H1 (cell line): ENCODE measurements around the gene AIFM3. TPM values are rescaled to one million over a fixed set of nuclear protein-coding genes. Genes with fewer than 3 reads are reported as not detected.

Experiments
- CTCF ChIA-PET: fragments of 300-600 bp; sonication (Branson Sonifier 250); formaldehyde crosslinking; loops from one replicate; lab custom pipeline; 2021; ENCODE audit not compliant: partially characterized antibody; lab: Charles Lee
- POLR2A ChIA-PET: fragments of 300-600 bp; sonication (Branson Sonifier 250); formaldehyde crosslinking; loops from one replicate; lab custom pipeline; 2021; ENCODE audit warnings: inconsistent platforms; ENCODE audit not compliant: partially characterized antibody; lab: Charles Lee
- DNase-seq, 2 experiments: peaks; one replicate each; pipeline versions ENCODE4 v3.0.0 to v3.0.0-alpha.2; 2010 to 2022; ENCODE audit warnings: low spot score in 2 of 2, low read depth in 1 of 2, mixed read lengths in 1 of 2
- FAIRE-seq: peaks from 2 replicates; lab custom pipeline; 2011; peaks lifted over from hg19 to GRCh38; lab: Jason Lieb, UNC
- H2AFZ ChIP-seq: 2 replicates; pipeline ENCODE4 v1.8.1; 2012; ENCODE audit warnings: low read length, inconsistent platforms
- H2AK5ac ChIP-seq: 2 replicates; pipeline ENCODE4 v1.6.1; 2013; ENCODE audit warnings: low read depth, low read length
- H2BK120ac ChIP-seq: replicated peaks from 2 replicates; pipeline ENCODE3; 2013; ENCODE audit warnings: low read depth, low read length, inconsistent platforms
- H2BK12ac ChIP-seq: 2 replicates; pipeline ENCODE4 v1.6.1; 2013; ENCODE audit warnings: low read depth, low read length
- H2BK15ac ChIP-seq: 2 replicates; pipeline ENCODE4 v1.6.1; 2013; ENCODE audit warnings: low read length
- H2BK20ac ChIP-seq: 2 replicates; pipeline ENCODE4 v1.6.1; 2013; ENCODE audit warnings: low read length
- H2BK5ac ChIP-seq: 2 replicates; pipeline ENCODE4 v1.6.1; 2013; ENCODE audit warnings: low read depth, low read length
- H3K14ac ChIP-seq: 2 replicates; pipeline ENCODE4 v1.6.1; 2013; ENCODE audit warnings: inconsistent platforms; ENCODE audit not compliant: insufficient read length
- H3K18ac ChIP-seq: 2 replicates; pipeline ENCODE4 v1.6.1; 2013; ENCODE audit warnings: low read length; ENCODE audit errors: extremely low read depth
- H3K23ac ChIP-seq: 2 replicates; pipeline ENCODE4 v1.6.1; 2013; ENCODE audit warnings: inconsistent platforms; ENCODE audit not compliant: insufficient read length
- H3K23me2 ChIP-seq: 2 replicates; pipeline ENCODE4 v1.6.1; 2013; ENCODE audit warnings: low read depth, low read length
- H3K27ac ChIP-seq: 2 replicates; pipeline ENCODE4 v1.6.1; 2011; ENCODE audit warnings: low read depth, low read length, inconsistent platforms
- H3K27me3 ChIP-seq, 4 experiments: replicated peaks in 1 of 4; 1 replicate in 1 of 4; 2 replicates in 3 of 4; pipeline versions ENCODE4 v1.6.1 to v1.8.1; 2011 to 2013; ENCODE audit warnings: low read length in 3 of 4, mild to moderate bottlenecking in 3 of 4, inconsistent platforms in 2 of 4, mixed read lengths in 2 of 4, moderate library complexity in 1 of 4; ENCODE audit not compliant: control insufficient read depth in 3 of 4, insufficient read depth in 3 of 4; ENCODE audit errors: extremely low read depth in 1 of 4
- H3K36me3 ChIP-seq, 4 experiments: 2 replicates each; pipeline versions ENCODE4 v1.6.1 to v1.8.1; 2011 to 2013; ENCODE audit warnings: mild to moderate bottlenecking in 4 of 4, low read length in 3 of 4, moderate library complexity in 2 of 4, control low read depth in 1 of 4, inconsistent platforms in 1 of 4; ENCODE audit not compliant: insufficient read depth in 4 of 4, control insufficient read depth in 2 of 4
- H3K4ac ChIP-seq: replicated peaks from 2 replicates; pipeline ENCODE3; 2013; ENCODE audit warnings: low read length, low read depth, mixed read lengths, inconsistent platforms; ENCODE audit not compliant: insufficient read length
- H3K4me1 ChIP-seq, 4 experiments: replicated peaks in 1 of 4; 1 replicate in 1 of 4; 2 replicates in 3 of 4; pipeline versions ENCODE4 v1.6.1 to v1.8.1; 2011 to 2013; ENCODE audit warnings: low read length in 3 of 4, inconsistent platforms in 2 of 4, mixed read lengths in 1 of 4; ENCODE audit not compliant: insufficient read depth in 4 of 4, control insufficient read depth in 3 of 4
- H3K4me2 ChIP-seq, 2 experiments: 2 replicates each; pipeline versions ENCODE4 v1.6.1 to v1.8.1; 2011 to 2013; ENCODE audit warnings: low read depth in 2 of 2, low read length in 2 of 2, control low read depth in 1 of 2, inconsistent platforms in 1 of 2, mild to moderate bottlenecking in 1 of 2; ENCODE audit not compliant: insufficient read depth in 1 of 2
- H3K4me3 ChIP-seq, 4 experiments: fragments of 200-600, 300-600 bp in 1 of 4; sonication (generic), shearing (Covaris generic), sonication (Bioruptor Twin) in 1 of 4; 2 replicates each; pipeline versions ENCODE4 v1.5.1 to v1.8.1; 2011 to 2016; ENCODE audit warnings: low read length in 4 of 4, low read depth in 3 of 4, control low read depth in 2 of 4, inconsistent platforms in 2 of 4, mild to moderate bottlenecking in 2 of 4, mixed read lengths in 1 of 4, moderate library complexity in 1 of 4; ENCODE audit not compliant: insufficient read depth in 2 of 4; ENCODE audit errors: extremely low read depth in 1 of 4
- H3K56ac ChIP-seq: replicated peaks from 2 replicates; pipeline ENCODE3; 2013; ENCODE audit warnings: low read depth, mild to moderate bottlenecking, mixed read lengths, low read length, inconsistent platforms; ENCODE audit not compliant: insufficient read length
- H3K79me1 ChIP-seq: 2 replicates; pipeline ENCODE4 v1.6.1; 2013; ENCODE audit warnings: low read depth, low read length, control low read depth
- H3K79me2 ChIP-seq, 2 experiments: 2 replicates each; pipeline versions ENCODE4 v1.6.1 to v1.8.1; 2012 to 2013; ENCODE audit warnings: low read length in 2 of 2, mild to moderate bottlenecking in 2 of 2, inconsistent platforms in 1 of 2; ENCODE audit not compliant: insufficient read depth in 2 of 2, control insufficient read depth in 1 of 2
- H3K9ac ChIP-seq, 4 experiments: replicated peaks in 1 of 4; 1 replicate in 1 of 4; 2 replicates in 3 of 4; pipeline versions ENCODE4 v1.6.1 to v1.8.1; 2011 to 2013; ENCODE audit warnings: low read depth in 3 of 4, low read length in 3 of 4, control low read depth in 2 of 4, mild to moderate bottlenecking in 2 of 4, moderate library complexity in 2 of 4, inconsistent platforms in 1 of 4; ENCODE audit errors: extremely low read depth in 1 of 4
- H3K9me3 ChIP-seq, 2 experiments: 2 replicates each; pipeline versions ENCODE4 v1.6.1 to v1.8.1; 2012 to 2013; ENCODE audit warnings: mild to moderate bottlenecking in 2 of 2, moderate library complexity in 2 of 2, control low read depth in 1 of 2, inconsistent platforms in 1 of 2, low read depth in 1 of 2, low read length in 1 of 2, mixed read lengths in 1 of 2; ENCODE audit not compliant: insufficient read depth in 2 of 2
- H4K20me1 ChIP-seq, 2 experiments: replicated peaks in 1 of 2; 2 replicates each; pipeline versions ENCODE3 to v1.8.1; 2011 to 2013; ENCODE audit warnings: inconsistent platforms in 2 of 2, low read length in 2 of 2, mild to moderate bottlenecking in 1 of 2; ENCODE audit not compliant: insufficient read depth in 2 of 2, control insufficient read depth in 1 of 2
- H4K5ac ChIP-seq: 2 replicates; pipeline ENCODE4 v1.6.1; 2013; ENCODE audit warnings: low read length, low read depth, mixed read lengths, inconsistent platforms; ENCODE audit not compliant: insufficient read length
- H4K8ac ChIP-seq: 2 replicates; pipeline ENCODE4 v1.8.0; 2013; ENCODE audit warnings: mild to moderate bottlenecking, moderate library complexity, low read length, inconsistent platforms; ENCODE audit not compliant: insufficient read depth; ENCODE audit errors: extremely low read depth
- H4K91ac ChIP-seq: replicated peaks from 2 replicates; pipeline ENCODE3; 2013; ENCODE audit warnings: low read length, mixed read lengths, inconsistent platforms; ENCODE audit not compliant: insufficient read length
- ATF3 ChIP-seq: IDR thresholded peaks from 2 replicates; pipeline ENCODE4 v1.6.1; 2011; ENCODE audit warnings: low read depth, mild to moderate bottlenecking, low read length; ENCODE audit not compliant: insufficient read depth
- BRCA1 ChIP-seq: IDR thresholded peaks from 2 replicates; pipeline ENCODE4 v1.6.1; 2012; ENCODE audit warnings: low read depth, low read length, improper control_type of control experiment
- CTBP2 ChIP-seq: IDR thresholded peaks from 2 replicates; pipeline ENCODE4 v1.7.0; 2011; ENCODE audit warnings: borderline replicate concordance, mild to moderate bottlenecking, moderate library complexity, mixed read lengths, low read length; ENCODE audit not compliant: insufficient read depth, insufficient read length
- EGR1 ChIP-seq: IDR thresholded peaks from 2 replicates; pipeline ENCODE4 v1.6.1; 2011; ENCODE audit warnings: low read depth, low read length, borderline replicate concordance
- FOSL1 ChIP-seq: IDR thresholded peaks from 2 replicates; pipeline ENCODE4 v1.6.1; 2011; ENCODE audit warnings: mild to moderate bottlenecking, low read depth, low read length, moderate library complexity; ENCODE audit not compliant: insufficient read depth
- MAX ChIP-seq: IDR thresholded peaks from 2 replicates; pipeline ENCODE4 v1.6.1; 2012; ENCODE audit warnings: inconsistent platforms
- POLR2A ChIP-seq, 2 experiments: IDR thresholded peaks; 1 replicate in 1 of 2; 2 replicates in 1 of 2; pipeline ENCODE4 v1.6.1; 2011; ENCODE audit warnings: low read depth in 2 of 2, low read length in 2 of 2, mild to moderate bottlenecking in 2 of 2; ENCODE audit errors: control extremely low read depth in 1 of 2
- RXRA ChIP-seq: IDR thresholded peaks from 2 replicates; pipeline ENCODE4 v1.6.1; 2011; ENCODE audit warnings: low read depth, mild to moderate bottlenecking, low read length, moderate library complexity; ENCODE audit not compliant: insufficient read depth
- SIX5 ChIP-seq: IDR thresholded peaks from 2 replicates; pipeline ENCODE4 v1.6.1; 2011; ENCODE audit warnings: mild to moderate bottlenecking, low read depth, low read length
- SP1 ChIP-seq: IDR thresholded peaks from 2 replicates; pipeline ENCODE4 v1.6.1; 2011; ENCODE audit warnings: low read depth, low read length
- SP2 ChIP-seq: IDR thresholded peaks from 2 replicates; pipeline ENCODE4 v1.6.1; 2012; ENCODE audit warnings: mild to moderate bottlenecking, low read length, inconsistent platforms
- SRF ChIP-seq: IDR thresholded peaks from 2 replicates; pipeline ENCODE4 v1.6.1; 2011; ENCODE audit warnings: mild to moderate bottlenecking, low read depth, low read length, moderate library complexity
- WGBS, 2 experiments: shearing (Covaris generic) in 1 of 2; methylation state at CpG; one replicate each; pipeline versions ENCODE4 v1.1.6 to v1.1.7; 2013 to 2015; ENCODE audit warnings: low lambda C conversion rate in 2 of 2, mixed read lengths in 2 of 2, inconsistent platforms in 1 of 2, low coverage in 1 of 2, missing lambda C conversion rate in 1 of 2; ENCODE audit not compliant: insufficient replicate concordance in 2 of 2, insufficient coverage in 1 of 2, insufficient read length in 1 of 2; ENCODE audit errors: extremely low coverage in 1 of 2, missing lambda C conversion rate in 1 of 2; 5-methylcytosine and 5-hydroxymethylcytosine counted together
- polyA plus RNA-seq, 7 experiments: library from polyadenylated mRNA; depleted of rRNA in 3 of 7; stranded (reverse) in 5 of 7; unstranded in 2 of 7; fragments of >200 nt in 5 of 7; fragments of 200-250 nt in 2 of 7; gene quantifications; 1 replicate in 5 of 7; 2 replicates in 1 of 7; 4 replicates in 1 of 7; pipeline versions ENCODE4 v1.2.1 to v1.2.3, GENCODE V29; 2011 to 2013; ENCODE audit warnings: missing spikeins in 2 of 7, mixed read lengths in 2 of 7
- total RNA-seq: library from RNA; stranded (reverse); fragmentation: NEBNext Ultra II Directional; extraction: Animal tissue kit (Norgen Biotek cat#: 25700); gene quantifications from 2 replicates; pipeline ENCODE4 v1.2.1, GENCODE V29; 2021

AIFM3 gene
- total and polyA plus RNA-seq, 2 of the 8 experiments (the other 6 are each of a cell fraction or from before 2014, with no cell fraction given): 0.86 to 1.4 TPM

GRCh38 chr22:21025266-21025665, 58.2 kb downstream of the AIFM3 start:
- Histone ChIP-seq H3K23me2 (no peaks in the 10 kb centered on the region), H2BK120ac (no peak overlapping the region), H2BK20ac (no peak overlapping the region), H2BK5ac (no peak overlapping the region; the same call in 1 of the 2 replicates), H3K56ac (no peak overlapping the region), H3K9me3 (no peaks in the 10 kb centered on the region), H3K9ac (no peak overlapping the region; a peak in 1 of 7 replicates), H4K5ac (no peak overlapping the region), H3K4ac (no peak overlapping the region), H3K4me3 (no peak overlapping the region), H4K91ac (no peak overlapping the region), H3K79me1 (no peaks in the 10 kb centered on the region), H3K27me3 (no peaks in the 10 kb centered on the region), H4K8ac (no peak overlapping the region), H2AK5ac (no peak overlapping the region), H2AFZ (no peak overlapping the region), H3K14ac (no peak overlapping the region), H3K18ac (no peak overlapping the region), H3K36me3 (no peaks in the 10 kb centered on the region), H3K23ac (no peak overlapping the region), H3K4me1 (peaks cover 0 to 2% (median 0%) of the 10 kb centered on the region in 4 experiments; a peak in 1 of 7 replicates), H3K79me2 (no peaks in the 10 kb centered on the region), H3K27ac (no peak overlapping the region), H2BK12ac (no peak overlapping the region), H2BK15ac (no peak overlapping the region), H4K20me1 (no peaks in the 10 kb centered on the region), H3K4me2 (no peak overlapping the region)
- FAIRE-seq (no peak), DNase-seq (no peak)
- CTCF ChIA-PET: interaction anchor here (1.2 kb wide), 1 partner anchor 10 kb away, joined by 5 read pairs; no protein-coding TSS in a partner anchor
- POLR2A ChIA-PET: interaction anchor here (2.1 kb wide), 1 partner anchor 10 kb away, joined by 5 read pairs; the partner anchor contains the start of gene P2RX6
- 57% methylated on average over 7 of the region's 8 CpGs; no CpG with 5 or more reads in 1 of the 2 experiments for WGBS, 2 experiments
- TF ChIP-seq SP1: no peak
- TF ChIP-seq EGR1: no peak
- no peak for TF ChIP-seq MAX
- TF ChIP-seq BRCA1: no peak
- TF ChIP-seq ATF3: no peak
- no peak for TF ChIP-seq POLR2A (IDR thresholded peaks at IDR 0.05; ENCODE audit: control extremely low read depth in 1 of 2, low read depth in 2 of 2, low read length in 2 of 2)
- TF ChIP-seq RXRA: no peak
- TF ChIP-seq FOSL1: no peak
- no peak for TF ChIP-seq SRF
- no peak for TF ChIP-seq CTBP2
- TF ChIP-seq SIX5: no peak
- no peak for TF ChIP-seq SP2
